OCI-LY3 (cell line): Measurements from ENCODE around the gene MAP2K6.

Experiments used
- CTCF ChIP-seq: fragments of 200-600, 300-600 bp; sonication (generic); IDR thresholded peaks from 2 replicates; pipeline ENCODE4 v1.5.1; 2014; ENCODE audit warnings: antibody characterized with exemption, low read length, low read depth
- EZH2phosphoT487 ChIP-seq: fragments of 200-600 bp; shearing (Covaris generic); IDR thresholded peaks from 2 replicates; pipeline ENCODE4 v1.6.1; 2018; ENCODE audit warnings: antibody characterized with exemption, mixed run types, low read depth

GRCh38 chr17:69451416-69452394 is 37.2 kb downstream of the MAP2K6 start:
- TF ChIP-seq CTCF (no peak), EZH2phosphoT487 (no peak)
